ENCODE results near the gene PPP6C.

GRCh38 chr9:125125523-125125922, 64.1 kb downstream of the PPP6C start:
- TF ChIP-seq POLR2A (IDR thresholded peaks at IDR 0.05; ENCODE audit: low read depth, low read length) (no peak), TAF1 (IDR thresholded peaks at IDR 0.05; ENCODE audit: borderline replicate concordance, low read depth, low read length) (no peak), POLR2AphosphoS5 (IDR thresholded peaks at IDR 0.05; ENCODE audit: low read depth, low read length) (no peak)
